NT2/D1 (cell line): ENCODE results near the gene PGAP3.

Source experiments
- DNase-seq: peaks from one replicate; pipeline ENCODE4 v3.0.0-alpha.2; 2011; ENCODE audit warnings: low read depth, low spot score
- H3K27me3 ChIP-seq: 2 replicates; pipeline ENCODE4 v1.6.0; 2011; ENCODE audit warnings: mild to moderate bottlenecking; ENCODE audit not compliant: insufficient read length, insufficient read depth
- H3K36me3 ChIP-seq: 2 replicates; pipeline ENCODE4 v1.6.1; 2011; ENCODE audit warnings: mild to moderate bottlenecking, low read length, mixed read lengths; ENCODE audit not compliant: insufficient read depth, insufficient read length
- H3K4me1 ChIP-seq: 2 replicates; pipeline ENCODE4 v1.5.1; 2011; ENCODE audit not compliant: insufficient read depth, insufficient read length
- H3K4me3 ChIP-seq: 2 replicates; pipeline ENCODE4 v1.5.1; 2011; ENCODE audit warnings: low read depth; ENCODE audit not compliant: insufficient read length
- H3K9ac ChIP-seq: 2 replicates; pipeline ENCODE4 v1.6.0; 2011; ENCODE audit warnings: low read depth; ENCODE audit not compliant: insufficient read length
- H3K9me3 ChIP-seq: 2 replicates; pipeline ENCODE4 v1.5.1; 2011; ENCODE audit warnings: mild to moderate bottlenecking, low read length; ENCODE audit not compliant: insufficient read depth
- SUZ12 ChIP-seq: IDR thresholded peaks from 2 replicates; pipeline ENCODE4 v1.6.1; 2011; ENCODE audit not compliant: insufficient read length, insufficient read depth; ENCODE audit errors: extremely low read depth
- YY1 ChIP-seq: IDR thresholded peaks from 2 replicates; pipeline ENCODE4 v1.6.1; 2011; ENCODE audit not compliant: insufficient read length, insufficient read depth
- ZNF274 ChIP-seq: IDR thresholded peaks from 2 replicates; pipeline ENCODE4 v1.6.1; 2011; ENCODE audit warnings: mild to moderate bottlenecking, low read depth, low read length

The PGAP3 gene

GRCh38 chr17:39627712-39628516, 59.9 kb downstream of the PGAP3 start:
- no peak for TF ChIP-seq SUZ12
- no peak for TF ChIP-seq ZNF274
- no peak for TF ChIP-seq YY1
- H3K36me3 ChIP-seq: no peaks in the 10 kb centered on the region
- peaks cover 44% of the 10 kb centered on the region for H3K27me3 ChIP-seq
- H3K9me3 ChIP-seq: no peaks in the 10 kb centered on the region
- no peak overlapping the region for H3K9ac ChIP-seq
- no peak for DNase-seq
- H3K4me1 ChIP-seq: peaks cover 36% of the 10 kb centered on the region
- no peak overlapping the region for H3K4me3 ChIP-seq

GRCh38 chr17:39627047-39627711, 60.7 kb downstream of the PGAP3 start:
- H3K4me3 ChIP-seq: peak overlapping the region; percentile 61

GRCh38 chr17:39626171-39627046, 61.4 kb downstream of the PGAP3 start, which contains the start of gene PPP1R1B:
Gene PPP1R1B, plus strand, starts transcription at chr17:39626952. Its CDS starts 441 bp downstream, at chr17:39627393.
- H3K36me3 ChIP-seq: no peaks in the 10 kb centered on the region
- H3K4me3 ChIP-seq: peak within 1 kb of the TSS; percentile 61
- peaks cover 52% of the 10 kb centered on the region for H3K27me3 ChIP-seq
- DNase-seq: no peak
- H3K9me3 ChIP-seq: no peaks in the 10 kb centered on the region
- peak within 1 kb of the TSS; percentile 69 for H3K9ac ChIP-seq
- no peak for TF ChIP-seq ZNF274
- no peak for TF ChIP-seq YY1
- TF ChIP-seq SUZ12: no peak
- H3K4me1 ChIP-seq: peaks cover 27% of the 10 kb centered on the region

More at GRCh38 chr17:39627047-39627711, 60.7 kb downstream of the PGAP3 start:
- H3K4me1 ChIP-seq: peaks cover 30% of the 10 kb centered on the region
- no peak for DNase-seq
- no peaks in the 10 kb centered on the region for H3K36me3 ChIP-seq
- TF ChIP-seq YY1: no peak
- no peak for TF ChIP-seq SUZ12
- no peak for TF ChIP-seq ZNF274
- H3K27me3 ChIP-seq: peaks cover 47% of the 10 kb centered on the region
- H3K9ac ChIP-seq: peak overlapping the region; percentile 69
- no peaks in the 10 kb centered on the region for H3K9me3 ChIP-seq

- Histone ChIP-seq H3K36me3 (no peaks in the 10 kb centered on the region), H3K9ac (no peak overlapping the region), H3K4me1 (peaks cover 23% of the 10 kb centered on the region), H3K9me3 (no peaks in the 10 kb centered on the region), H3K27me3 (peaks cover 62% of the 10 kb centered on the region), H3K4me3 (no peak overlapping the region)
- DNase-seq: no peak
- no peak for TF ChIP-seq ZNF274
- TF ChIP-seq SUZ12: no peak
- TF ChIP-seq YY1: no peak
Measured at GRCh38 chr17:39625198-39625785, 62.6 kb downstream of the PGAP3 start.

- no peak overlapping the region for H3K9ac ChIP-seq
- no peak overlapping the region for H3K4me3 ChIP-seq
- H3K9me3 ChIP-seq: no peaks in the 10 kb centered on the region
- H3K27me3 ChIP-seq: peaks cover 69% of the 10 kb centered on the region
- DNase-seq: no peak
- peaks cover 13% of the 10 kb centered on the region for H3K4me1 ChIP-seq
- TF ChIP-seq YY1 (no peak), SUZ12 (no peak), ZNF274 (no peak)
- H3K36me3 ChIP-seq: no peaks in the 10 kb centered on the region
Measured at GRCh38 chr17:39624313-39624712, 63.5 kb downstream of the PGAP3 start.

GRCh38 chr17:39623356-39623950, 64.4 kb downstream of the PGAP3 start:
- Histone ChIP-seq H3K9ac (no peak overlapping the region), H3K27me3 (peaks cover 77% of the 10 kb centered on the region), H3K4me1 (peaks cover 9% of the 10 kb centered on the region), H3K36me3 (no peaks in the 10 kb centered on the region), H3K4me3 (no peak overlapping the region), H3K9me3 (no peaks in the 10 kb centered on the region)
- DNase-seq: no peak
- TF ChIP-seq ZNF274 (no peak), SUZ12 (no peak), YY1 (no peak)
